Activated CD4-positive, alpha-beta T cell treated with anti-CD3 and anti-CD28 coated beads, Interleukin-2, amount 50 U/mL, for 4 hours (primary cell): ENCODE measurements around the gene GTF2A1.

Source experiments
- DNase-seq, 2 experiments: peaks; one replicate each; pipeline ENCODE4 v3.0.0-alpha.2; 2020

GTF2A1 gene

DNA sequence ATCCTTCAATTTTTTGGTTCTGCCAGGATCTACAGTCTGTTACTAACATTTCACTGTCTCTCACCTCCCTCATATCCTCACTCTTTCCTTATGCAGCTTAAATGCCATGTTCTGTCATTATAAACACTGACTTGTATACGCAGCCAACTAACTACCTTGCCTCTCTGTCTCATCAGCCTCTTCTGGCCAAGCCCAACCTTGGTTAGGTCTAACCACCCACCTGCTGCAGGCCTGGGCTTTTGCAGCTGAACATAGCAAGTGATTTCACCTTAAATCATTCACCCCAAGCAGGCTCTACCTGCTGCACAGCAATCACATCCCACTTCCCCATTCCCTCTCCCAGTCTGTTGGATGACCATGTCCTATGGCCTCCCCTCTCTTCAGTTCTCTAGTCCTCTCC lies 91.5 kb downstream of the GTF2A1 start:
- DNase-seq, result no peak

DNA sequence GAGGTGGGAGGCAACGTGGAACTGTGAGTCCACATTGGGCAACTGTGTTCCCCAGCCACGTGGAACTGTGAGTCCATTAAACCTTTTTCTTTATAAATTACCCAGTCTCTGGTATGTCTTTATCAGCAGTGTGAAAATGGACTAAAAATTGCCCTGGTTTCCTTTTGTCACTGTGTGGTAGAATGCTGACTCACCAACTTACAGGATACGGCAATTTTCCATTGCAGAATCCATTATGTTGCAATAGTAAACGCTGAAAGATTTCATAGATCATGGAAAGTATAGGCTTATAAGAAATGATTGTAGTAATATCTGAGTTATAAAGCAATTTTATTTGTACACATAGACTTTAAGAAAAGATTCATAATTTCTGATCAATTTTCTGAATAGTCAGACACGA lies 93.0 kb downstream of the GTF2A1 start:
- no peak for DNase-seq

DNA sequence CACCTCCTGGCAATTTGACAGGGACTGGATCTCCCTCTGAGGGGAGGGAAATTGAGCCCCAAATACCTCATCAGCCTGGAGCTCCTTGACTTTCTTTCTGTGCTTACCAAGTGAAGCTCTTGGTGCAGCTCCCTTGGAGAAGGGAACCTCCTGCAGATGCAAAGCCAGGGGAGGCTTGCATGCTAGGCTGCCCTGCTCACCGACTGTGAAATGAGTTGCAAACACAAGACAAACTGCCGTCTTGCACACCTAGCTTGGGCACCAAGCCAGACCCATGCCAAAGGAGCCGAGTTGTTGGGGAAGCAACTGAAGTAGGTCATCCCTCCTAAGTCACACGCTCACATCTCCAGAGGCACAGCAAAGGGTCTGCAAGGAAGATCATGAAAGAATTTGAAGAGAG lies 95.2 kb downstream of the GTF2A1 start:
- no peak for DNase-seq
